Astrocyte of the cerebellum (primary cell): ENCODE measurements around the gene NT5DC1.

Experiments used
- DNase-seq: peaks from one replicate; pipeline ENCODE4 v3.0.0-alpha.2; 2011; ENCODE audit warnings: low read depth
- H3K4me3 ChIP-seq: 2 replicates; pipeline ENCODE4 v1.5.1; 2011; ENCODE audit warnings: mild to moderate bottlenecking, low read depth, low read length, moderate library complexity
- in situ Hi-C: cut with HindIII; loops from 2 replicates; pipeline ENCODE4 v1.10.0; 2017; ENCODE audit warnings: low sequenced_read_pairs
- TF ChIP-seq, protein P1 (sequence below): IDR thresholded peaks from 2 replicates; pipeline ENCODE4 v1.5.1; 2012; ENCODE audit warnings: low read length, low read depth, moderate library complexity, mild to moderate bottlenecking; ENCODE audit errors: missing control alignments

The NT5DC1 gene

GRCh38 chr6:116286773-116287358, 186.2 kb downstream of the NT5DC1 start:
- in situ Hi-C loops, result no loop called here
- H3K4me3 ChIP-seq, result no peak overlapping the region
- DNase-seq, result no peak
- TF ChIP-seq, protein P1, sequence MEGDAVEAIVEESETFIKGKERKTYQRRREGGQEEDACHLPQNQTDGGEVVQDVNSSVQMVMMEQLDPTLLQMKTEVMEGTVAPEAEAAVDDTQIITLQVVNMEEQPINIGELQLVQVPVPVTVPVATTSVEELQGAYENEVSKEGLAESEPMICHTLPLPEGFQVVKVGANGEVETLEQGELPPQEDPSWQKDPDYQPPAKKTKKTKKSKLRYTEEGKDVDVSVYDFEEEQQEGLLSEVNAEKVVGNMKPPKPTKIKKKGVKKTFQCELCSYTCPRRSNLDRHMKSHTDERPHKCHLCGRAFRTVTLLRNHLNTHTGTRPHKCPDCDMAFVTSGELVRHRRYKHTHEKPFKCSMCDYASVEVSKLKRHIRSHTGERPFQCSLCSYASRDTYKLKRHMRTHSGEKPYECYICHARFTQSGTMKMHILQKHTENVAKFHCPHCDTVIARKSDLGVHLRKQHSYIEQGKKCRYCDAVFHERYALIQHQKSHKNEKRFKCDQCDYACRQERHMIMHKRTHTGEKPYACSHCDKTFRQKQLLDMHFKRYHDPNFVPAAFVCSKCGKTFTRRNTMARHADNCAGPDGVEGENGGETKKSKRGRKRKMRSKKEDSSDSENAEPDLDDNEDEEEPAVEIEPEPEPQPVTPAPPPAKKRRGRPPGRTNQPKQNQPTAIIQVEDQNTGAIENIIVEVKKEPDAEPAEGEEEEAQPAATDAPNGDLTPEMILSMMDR, result no peak

DNA sequence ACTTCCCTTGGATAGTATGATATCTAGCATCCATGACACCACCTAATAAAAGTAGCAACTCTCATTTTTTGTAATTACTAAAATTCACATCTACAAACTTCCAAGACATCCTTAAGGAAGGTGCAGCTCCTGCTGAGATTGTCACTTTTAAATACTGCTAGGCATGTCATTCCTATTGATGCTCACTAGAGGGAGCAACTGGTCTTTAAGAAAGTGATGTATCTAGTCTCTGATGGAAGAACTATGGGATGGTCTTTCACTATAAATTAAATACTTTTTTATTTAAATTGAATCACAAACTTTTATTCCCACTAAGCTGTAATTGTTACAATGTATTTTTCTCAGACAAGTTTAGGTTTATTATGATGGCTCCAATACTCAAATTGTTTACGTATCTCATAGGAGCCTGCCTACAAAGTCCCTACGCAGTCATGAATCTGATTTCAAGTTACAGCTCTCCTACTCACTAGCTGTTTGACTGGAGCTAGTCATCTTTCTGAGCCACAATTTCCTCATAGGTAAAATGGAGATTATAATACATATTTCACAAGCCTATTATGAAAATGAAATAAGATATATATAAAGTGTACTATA, 187.1 kb downstream of the NT5DC1 start:
- TF ChIP-seq, protein P1, result peak; percentile 74
- DNase-seq, result peak; percentile 44
- in situ Hi-C loops, result no loop called here
- no peak overlapping the region for H3K4me3 ChIP-seq

DNA sequence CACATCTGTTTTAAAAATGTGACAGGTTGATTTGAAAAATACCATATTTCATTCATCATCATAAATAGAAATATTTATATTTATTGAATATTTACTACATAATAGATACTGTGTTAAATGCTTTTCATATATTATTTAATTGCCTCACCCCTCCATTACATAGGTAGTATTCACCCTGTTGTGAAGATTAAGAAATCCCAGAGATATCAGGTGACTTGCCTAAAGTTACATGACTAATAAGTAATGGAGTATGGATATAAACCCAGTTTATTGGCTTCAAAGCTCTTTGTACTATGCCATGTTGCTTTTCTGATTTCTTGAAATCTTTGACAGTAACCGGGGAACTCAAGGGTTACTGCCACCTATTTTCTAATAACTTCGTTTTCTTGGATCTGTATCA, 189.2 kb downstream of the NT5DC1 start:
- no peak overlapping the region for H3K4me3 ChIP-seq
- DNase-seq, result no peak
- TF ChIP-seq, protein P1, result no peak
- in situ Hi-C loops, result no loop called here

DNA sequence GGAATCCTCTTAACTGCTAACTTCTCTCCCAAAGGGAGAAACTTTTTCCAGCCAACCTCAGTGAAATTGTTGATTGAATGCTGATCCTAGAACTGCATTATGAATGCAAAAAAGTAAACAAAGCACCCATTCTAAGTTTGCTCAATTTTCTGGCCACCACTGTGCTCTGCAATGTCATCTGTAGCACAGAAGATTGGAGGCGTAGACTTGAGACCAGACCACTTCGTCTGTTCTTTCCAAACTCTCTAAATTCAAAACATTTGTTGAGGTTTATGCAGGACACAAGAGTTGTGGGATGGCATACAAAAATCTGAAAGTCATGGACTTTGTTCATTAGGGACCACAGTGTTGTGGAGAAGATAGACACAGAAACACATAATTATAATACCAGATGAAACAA, 190.1 kb downstream of the NT5DC1 start:
- TF ChIP-seq, protein P1, result no peak
- no peak for DNase-seq
- in situ Hi-C loops, result no loop called here
- H3K4me3 ChIP-seq, result no peak overlapping the region

DNA sequence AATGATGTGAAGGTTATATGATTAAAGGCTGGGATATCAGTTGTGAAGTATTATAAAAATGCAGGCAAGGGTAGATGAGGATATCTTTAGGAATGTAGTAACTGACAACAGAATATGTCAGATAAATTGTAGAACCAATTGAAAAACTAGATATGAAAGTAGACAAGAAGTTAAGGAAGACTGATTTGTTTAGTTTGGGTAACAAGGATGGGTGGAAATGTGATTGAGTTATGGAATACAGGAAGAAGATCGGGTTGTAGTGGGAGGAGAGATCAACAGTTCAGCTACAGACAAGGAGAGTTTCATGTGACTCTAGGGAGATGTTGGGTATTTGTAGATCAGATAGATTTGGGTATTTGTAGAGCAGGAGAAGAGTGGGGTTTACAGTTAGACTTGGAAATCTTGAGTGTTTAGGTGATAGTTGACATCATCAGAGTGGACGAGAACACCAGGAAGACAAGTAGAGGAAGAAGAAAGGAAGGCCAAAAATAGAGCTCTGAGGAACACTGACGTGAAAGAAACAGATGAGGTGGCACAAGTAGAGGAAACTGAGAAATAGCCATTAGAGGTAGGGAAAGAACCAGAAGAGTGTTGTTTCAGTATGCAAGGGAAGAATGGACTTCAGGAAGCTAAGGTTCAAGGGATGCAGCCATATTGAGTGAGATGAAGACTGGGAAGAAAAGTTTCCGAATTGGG, 191.2 kb downstream of the NT5DC1 start:
- DNase-seq, result no peak
- in situ Hi-C loops, result no loop called here
- no peak overlapping the region for H3K4me3 ChIP-seq
- TF ChIP-seq, protein P1, result no peak

- H3K4me3 ChIP-seq, result no peak overlapping the region
- TF ChIP-seq, protein P1, result no peak
- in situ Hi-C loops, result no loop called here
- no peak for DNase-seq
These were observed 191.9 kb downstream of the NT5DC1 start for GRCh38 chr6:116292553-116292952.
